ENCODE results near the gene EXD3. TPM values are rescaled to one million over a fixed set of nuclear protein-coding genes. Genes with fewer than 3 reads are reported as not detected.
"Not testable (repeated sequence)": the region's sequence is repeated elsewhere in the genome, so short reads cannot be mapped to it uniquely, and the experiment has no call there.

The EXD3 gene
- polyA plus RNA-seq (ENCODE audit: insufficient read depth in 1 of 5, insufficient read length in 5 of 5, low replicate concordance in 1 of 5), result 10 to 100 TPM; 10.9 to 22.0 (median 15.0) TPM
- long read RNA-seq, donor 1, partial matches to known transcripts, result 5 of 7 reads
- long read RNA-seq, donor 1, other reads (novel, unspliced or antisense), result 0 of 7 reads
- long read RNA-seq, donor 2, partial matches to known transcripts, result 0 of 1 reads
- long read RNA-seq, donor 2, other reads (novel, unspliced or antisense), result 0 of 1 reads
- long read RNA-seq, donor 3, result 0 reads
- long read RNA-seq, donor 4, partial matches to known transcripts, result 0 of 1 reads
- long read RNA-seq, donor 4, other reads (novel, unspliced or antisense), result 0 of 1 reads
- long read RNA-seq, donor 5, partial matches to known transcripts, result 0 of 1 reads
- long read RNA-seq, donor 5, other reads (novel, unspliced or antisense), result 0 of 1 reads
- long read RNA-seq, donor 6, partial matches to known transcripts, result 0 of 2 reads
- long read RNA-seq, donor 6, other reads (novel, unspliced or antisense), result 0 of 2 reads
- long read RNA-seq, donor 7, partial matches to known transcripts, result 0 of 2 reads
- long read RNA-seq, donor 7, other reads (novel, unspliced or antisense), result 0 of 2 reads
- long read RNA-seq, donor 8, result 0 reads

GRCh38 chr9:137422604-137423513, at the start of gene EXD3, which contains the start of gene NOXA1:
Gene EXD3, minus strand, starts transcription at chr9:137423162. Its CDS starts 27,805 bp downstream, at chr9:137395357.
Gene NOXA1, plus strand, starts transcription at chr9:137423393. Its CDS starts 137 bp downstream, at chr9:137423530.
- peak; percentile 87 to 88 for DNase-seq

DNA sequence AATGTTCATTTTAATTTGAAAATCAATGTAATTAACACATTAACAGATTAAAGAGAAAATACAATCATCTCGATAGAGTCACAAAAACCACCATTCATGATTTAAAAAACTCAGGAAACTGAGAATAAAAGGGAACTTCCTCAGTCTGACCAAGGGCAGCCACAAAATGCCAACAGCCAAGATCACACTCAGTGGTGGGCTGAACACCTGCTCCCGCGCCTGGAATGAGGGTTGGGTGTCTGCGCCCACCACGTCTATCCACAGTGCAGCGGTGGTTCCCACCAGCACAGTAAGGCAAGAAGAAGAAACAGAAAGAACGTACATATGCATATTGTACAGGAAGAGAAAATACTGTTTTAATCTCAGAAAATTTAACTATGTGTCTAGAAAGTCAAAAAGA, 47.8 kb upstream of the EXD3 start:
- no peak for DNase-seq

GRCh38 chr9:137467896-137468295, 44.9 kb upstream of the EXD3 start:
- DNase-seq, result no peak

GRCh38 chr9:137467161-137467581, 44.2 kb upstream of the EXD3 start:
- DNase-seq, result no peak

- not testable (repeated sequence) for DNase-seq
These were observed 43.6 kb upstream of the EXD3 start for GRCh38 chr9:137466389-137467085.

GRCh38 chr9:137465720-137466388, 42.9 kb upstream of the EXD3 start:
- no peak for DNase-seq

DNA sequence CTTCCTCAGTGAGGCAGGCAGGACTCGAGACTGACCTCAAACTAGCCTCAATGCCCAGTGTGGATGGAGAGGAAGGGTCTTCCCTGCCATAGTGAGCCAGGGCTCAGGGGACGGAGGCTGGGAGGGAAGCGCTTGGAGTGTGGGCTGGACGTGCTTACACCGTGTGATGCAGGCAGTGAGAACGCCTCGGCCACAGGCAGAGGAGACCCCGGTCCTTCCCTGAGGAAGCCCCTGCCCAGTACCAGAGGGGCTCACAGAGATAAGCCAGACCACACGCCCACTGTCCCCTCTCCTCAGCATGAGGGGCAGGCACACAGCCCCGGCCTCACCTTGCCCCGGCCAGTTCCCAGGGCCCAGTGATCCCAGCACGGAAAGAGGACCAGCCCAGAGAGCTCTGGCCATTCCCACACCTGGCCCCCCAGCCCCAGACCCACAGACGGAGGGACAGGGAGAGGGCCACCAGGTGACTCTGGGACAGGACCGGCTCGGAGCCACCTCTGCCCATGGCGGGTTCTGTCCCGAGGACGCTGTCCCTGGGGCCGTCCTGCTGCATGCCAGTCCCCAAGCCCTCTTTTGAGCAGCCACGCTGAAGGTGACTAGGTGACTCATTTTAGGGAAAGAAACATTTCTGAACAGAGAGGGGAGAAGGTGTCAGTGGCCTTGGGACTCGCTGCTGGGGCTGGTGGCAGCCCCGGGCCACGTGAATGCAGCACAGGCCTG, 42.2 kb upstream of the EXD3 start:
- DNase-seq, result no peak

DNA sequence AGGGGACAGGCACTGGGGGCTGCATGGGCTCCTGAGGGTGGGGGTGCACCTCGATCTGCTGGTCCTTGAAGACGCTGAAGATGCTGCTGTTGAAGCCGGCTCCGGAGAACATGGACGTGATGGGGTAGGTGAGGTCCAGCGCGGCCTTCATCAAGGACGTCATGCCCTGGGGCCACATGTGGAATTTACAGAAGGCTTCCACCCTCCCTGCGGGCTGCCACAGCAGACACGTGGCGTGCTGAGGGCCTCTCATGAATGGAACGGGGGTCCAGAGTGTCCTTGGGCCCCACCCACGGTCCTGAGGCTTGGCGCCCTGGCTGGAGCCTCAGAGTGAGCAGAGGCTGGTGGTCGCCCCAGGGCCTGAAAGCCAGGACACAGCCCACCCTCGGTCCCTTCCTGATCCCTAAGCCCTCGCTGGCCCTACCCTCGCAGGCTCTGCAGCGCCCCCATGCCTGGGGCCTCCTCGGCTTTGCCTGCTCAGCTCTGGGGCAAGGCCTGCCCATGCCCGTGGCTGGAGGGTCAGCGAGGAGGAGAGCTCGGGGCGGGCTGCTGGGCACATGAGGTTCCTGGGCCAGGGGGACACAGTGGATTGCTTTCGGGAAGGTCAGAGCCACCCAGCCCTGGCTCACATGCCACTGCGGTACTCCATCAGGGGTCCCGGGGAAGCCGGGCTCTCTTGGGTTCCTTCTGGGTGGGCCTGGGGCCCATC, 41.5 kb upstream of the EXD3 start:
- no peak for DNase-seq

DNA sequence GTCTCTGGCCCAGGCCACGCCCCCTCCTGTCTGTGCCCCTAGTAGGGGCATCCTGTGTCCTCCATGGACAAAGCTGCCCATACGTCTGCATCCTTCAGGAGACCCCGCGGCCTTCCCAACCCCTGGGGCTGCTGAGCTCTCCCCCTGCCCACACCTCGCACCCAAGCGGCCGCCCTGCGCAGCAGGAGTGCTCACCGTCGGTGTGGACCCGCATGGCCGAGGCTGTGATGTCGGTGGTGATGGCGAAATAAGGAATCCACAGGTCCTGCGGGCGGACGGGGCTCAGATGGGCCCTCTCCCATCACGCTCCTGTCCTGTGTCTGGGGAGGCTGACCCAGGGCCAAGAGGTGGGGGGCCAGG, 40.9 kb upstream of the EXD3 start:
- no peak for DNase-seq

- DNase-seq, result no peak
These were observed 40.3 kb upstream of the EXD3 start for GRCh38 chr9:137462986-137463930.

DNA sequence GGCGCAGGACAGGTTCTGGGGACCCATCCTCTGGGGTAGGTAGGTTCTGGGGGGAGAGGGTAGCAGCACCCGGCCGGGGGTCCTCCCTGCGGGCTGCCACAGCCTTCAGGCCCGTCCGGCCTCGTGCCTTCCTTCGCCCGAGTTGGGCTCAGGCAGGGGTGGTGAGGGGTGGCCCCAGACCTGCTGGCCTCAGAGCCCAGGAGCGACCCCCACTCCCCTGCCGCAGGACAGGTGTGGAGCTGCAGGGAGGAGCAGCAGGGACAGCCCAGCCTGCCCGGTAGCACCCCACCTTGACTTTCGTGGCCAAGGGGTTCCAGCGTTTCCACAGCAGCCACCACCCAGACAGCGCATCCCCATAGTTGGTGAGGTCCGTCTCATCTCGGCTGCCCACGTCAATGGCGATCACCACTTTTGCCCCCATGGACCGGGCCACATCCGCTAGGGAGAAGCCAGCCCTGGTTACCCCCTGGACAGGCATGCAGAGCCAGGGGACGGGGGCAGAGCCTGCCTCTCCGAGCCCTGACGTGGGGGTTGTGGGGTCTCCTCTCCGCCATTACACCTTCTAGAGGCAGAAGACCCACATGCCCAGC, 39.5 kb upstream of the EXD3 start:
- no peak for DNase-seq

DNA sequence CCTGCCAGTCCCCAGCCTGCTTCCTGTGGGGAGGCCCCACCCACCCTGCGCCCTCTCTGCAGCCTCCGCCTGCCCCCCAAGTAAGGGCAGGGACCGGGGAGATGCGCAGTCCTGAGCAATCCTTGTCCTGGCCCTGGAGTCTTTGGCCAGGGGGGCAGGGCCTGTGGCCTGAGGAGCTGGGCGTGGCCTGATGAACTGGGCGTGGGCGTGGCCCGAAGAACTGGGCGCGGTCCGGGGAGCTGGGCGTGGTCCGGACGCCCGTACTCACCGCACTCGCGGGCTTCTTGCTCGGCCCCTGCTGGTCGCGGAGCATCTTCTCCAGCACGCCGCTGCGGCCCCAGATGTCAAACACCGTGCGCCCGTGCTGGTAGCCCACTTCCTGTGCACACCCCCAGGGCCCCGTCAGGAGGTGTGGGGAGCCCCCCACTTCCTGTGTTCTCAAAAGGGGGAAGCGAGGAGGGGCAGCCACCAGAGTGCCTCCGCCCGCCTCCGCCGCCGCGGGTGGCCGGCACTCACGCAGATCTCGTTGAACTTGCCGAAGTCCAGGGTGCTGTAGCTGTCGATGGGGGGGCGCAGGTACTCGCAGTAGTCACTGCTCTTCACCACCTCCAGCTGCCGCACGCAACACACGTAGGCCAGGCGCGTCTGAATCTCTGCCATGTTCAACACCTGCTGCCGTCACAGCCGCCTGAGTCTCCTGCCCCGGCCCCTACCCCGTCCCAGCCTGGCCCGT, 38.9 kb upstream of the EXD3 start:
- no peak for DNase-seq

GRCh38 chr9:137461316-137461662, 38.3 kb upstream of the EXD3 start:
- no peak for DNase-seq

- no peak for DNase-seq
These were observed 37.7 kb upstream of the EXD3 start for GRCh38 chr9:137460363-137461315.

DNA sequence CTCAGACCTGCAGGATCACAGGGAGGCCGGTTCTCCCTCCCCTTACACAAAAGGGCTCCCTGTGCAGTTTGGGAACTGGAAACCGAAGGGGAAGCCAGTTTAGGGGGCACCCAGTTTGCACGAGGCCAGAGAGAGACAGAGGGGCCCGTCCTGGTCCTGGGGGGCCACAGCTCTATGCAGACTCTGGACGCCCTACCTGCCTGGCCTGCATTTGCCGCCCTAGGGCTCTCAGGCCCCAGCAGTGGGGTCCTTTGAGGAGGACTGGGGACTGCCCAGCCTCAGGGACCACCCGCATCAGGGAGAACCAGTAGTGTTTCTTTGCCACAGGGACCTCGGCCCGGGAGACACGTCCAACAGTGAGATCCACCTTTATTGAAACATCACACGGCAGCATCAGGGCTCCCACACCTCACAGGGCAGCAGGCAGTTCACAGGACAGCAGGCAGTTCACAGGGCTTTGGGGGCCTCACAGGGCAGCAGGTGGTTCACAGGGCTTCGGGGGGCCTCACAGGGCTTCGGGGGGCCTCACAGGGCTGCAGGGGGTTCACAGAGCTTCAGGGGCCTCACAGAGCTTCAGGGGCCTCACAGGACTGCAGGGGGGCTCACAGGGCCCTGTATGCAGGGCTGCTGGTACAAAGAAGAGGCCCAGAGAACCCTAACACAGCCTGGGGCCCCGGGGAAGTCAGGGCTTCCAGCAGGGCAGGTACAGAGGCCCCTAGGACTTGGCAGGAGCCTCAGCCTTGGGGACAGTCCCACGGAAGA, 36.8 kb upstream of the EXD3 start:
- no peak for DNase-seq
